CD4-positive, alpha-beta memory T cell (primary cell): ENCODE results near the gene MYO6. TPM values are rescaled to one million over a fixed set of nuclear protein-coding genes. Genes with fewer than 3 reads are reported as not detected.

Experiments
- CTCF ChIA-PET: fragments of 350-600 bp; sonication (Branson Sonifier 250); formaldehyde crosslinking; loops from one replicate; lab custom pipeline; 2021; ENCODE audit warnings: inconsistent platforms; ENCODE audit not compliant: partially characterized antibody; lab: Charles Lee
- POLR2A ChIA-PET: fragments of 350-600 bp; sonication (Branson Sonifier 250); formaldehyde crosslinking; loops from one replicate; lab custom pipeline; 2021; ENCODE audit not compliant: partially characterized antibody; lab: Charles Lee
- DNase-seq, 5 donors: peaks; one replicate each; pipeline versions ENCODE4 v3.0.0 to v3.0.0-alpha.2; 2020 to 2022; ENCODE audit warnings: mixed read lengths in 1 of 5
- H3K27ac ChIP-seq: one replicate; pipeline ENCODE4 v1.7.0; 2013; ENCODE audit warnings: low read depth, low read length
- H3K27me3 ChIP-seq: 2 replicates; pipeline ENCODE4 v1.7.0; 2013; ENCODE audit warnings: mild to moderate bottlenecking, low read length, moderate library complexity; ENCODE audit not compliant: insufficient read depth
- H3K36me3 ChIP-seq: 2 replicates; pipeline ENCODE4 v1.7.0; 2013; ENCODE audit warnings: mild to moderate bottlenecking, low read length, moderate library complexity; ENCODE audit not compliant: insufficient read depth
- H3K4me1 ChIP-seq: 2 replicates; pipeline ENCODE4 v1.7.0; 2013; ENCODE audit warnings: mild to moderate bottlenecking, low read length, moderate library complexity; ENCODE audit not compliant: insufficient read depth
- H3K4me3 ChIP-seq, 2 donors: one replicate each; pipeline ENCODE4 v1.7.0; 2013; ENCODE audit warnings: low read length in 2 of 2, mild to moderate bottlenecking in 1 of 2
- H3K9me3 ChIP-seq, 2 donors: one replicate each; pipeline ENCODE4 v1.7.0; 2013; ENCODE audit warnings: low read length in 2 of 2, control low read depth in 1 of 2; ENCODE audit not compliant: control insufficient read depth in 1 of 2
- H3K27ac Mint-ChIP-seq, 7 donors: one replicate each; pipeline ENCODE4 v1.8.0; 2020 to 2021; ENCODE audit warnings: mixed read lengths in 7 of 7, mild to moderate bottlenecking in 6 of 7, inconsistent platforms in 3 of 7, moderate library complexity in 3 of 7
- H3K27me3 Mint-ChIP-seq, 2 donors: one replicate each; pipeline ENCODE4 v1.8.0; 2020 to 2021; ENCODE audit warnings: mixed read lengths in 2 of 2
- H3K36me3 Mint-ChIP-seq, 2 donors: one replicate each; pipeline ENCODE4 v1.8.0; 2020 to 2021; ENCODE audit warnings: mixed read lengths in 2 of 2, inconsistent platforms in 1 of 2, mild to moderate bottlenecking in 1 of 2
- H3K4me1 Mint-ChIP-seq, 4 donors: one replicate each; pipeline ENCODE4 v1.8.0; 2020 to 2021; ENCODE audit warnings: mixed read lengths in 4 of 4, mild to moderate bottlenecking in 1 of 4
- H3K4me3 Mint-ChIP-seq, 8 donors: one replicate each; pipeline ENCODE4 v1.8.0; 2020 to 2021; ENCODE audit warnings: mixed read lengths in 8 of 8, mild to moderate bottlenecking in 7 of 8, moderate library complexity in 6 of 8, inconsistent platforms in 3 of 8
- H3K9me3 Mint-ChIP-seq, 8 donors: one replicate each; pipeline ENCODE4 v1.8.0; 2020 to 2021; ENCODE audit warnings: mixed read lengths in 8 of 8, mild to moderate bottlenecking in 5 of 8, inconsistent platforms in 3 of 8, moderate library complexity in 1 of 8
- intact Hi-C: fragments of 100-400 bp; cut with micrococcal nuclease; formaldehyde crosslinking; loops from one replicate; pipeline ENCODE4 v1.15.1; 2023
- polyA plus RNA-seq, 2 donors: library from polyadenylated mRNA; unstranded; fragments of 300-500 nt; fragmentation: Illumina TruSeq; gene quantifications; one replicate each; pipeline ENCODE4 v1.2.3, GENCODE V29; 2021
- total RNA-seq, 2 experiments: library from RNA; stranded (reverse); gene quantifications; one replicate each; pipeline ENCODE4 v1.2.3, GENCODE V29; 2021

MYO6 gene
- total and polyA plus RNA-seq, 4 experiments from 2014 or later = 3.3 to 5.7 (median 4.3) TPM

DNA sequence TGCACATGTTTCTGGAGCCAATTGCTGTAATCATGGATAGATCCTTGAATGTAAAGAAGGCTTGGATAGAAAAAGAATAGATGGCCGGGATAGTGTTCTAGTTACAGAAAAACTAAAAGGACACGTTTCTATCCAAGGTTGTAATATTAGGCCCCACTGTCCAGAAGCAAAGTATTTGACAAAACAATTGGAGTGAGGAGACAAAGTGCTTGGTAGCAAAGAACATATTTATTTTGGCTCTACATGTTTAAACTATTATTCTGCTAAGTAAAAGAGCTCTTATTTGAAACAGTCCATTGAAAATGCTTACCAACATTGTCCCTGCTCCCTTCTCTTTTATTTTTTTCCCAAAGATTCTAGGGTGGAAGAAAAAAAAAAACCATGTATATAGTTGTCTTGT lies 94.4 kb downstream of the MYO6 start:
- Histone ChIP-seq H3K4me1 (no peaks in the 10 kb centered on the region), H3K36me3 (no peaks in the 10 kb centered on the region), H3K27ac (no peak overlapping the region), H3K9me3 (no peaks in the 10 kb centered on the region), H3K4me3 (no peak overlapping the region), H3K27me3 (no peaks in the 10 kb centered on the region)
- no peak overlapping the region for H3K4me3 Mint-ChIP-seq
- H3K36me3 Mint-ChIP-seq = peaks cover 2 to 14% of the 10 kb centered on the region in 2 donors
- intact Hi-C loops = no loop called here
- H3K27ac Mint-ChIP-seq = no peak overlapping the region
- CTCF ChIA-PET = no interaction called here
- DNase-seq = no peak
- H3K27me3 Mint-ChIP-seq = no peaks in the 10 kb centered on the region
- POLR2A ChIA-PET = no interaction called here
- no peaks in the 10 kb centered on the region for H3K9me3 Mint-ChIP-seq
- no peaks in the 10 kb centered on the region for H3K4me1 Mint-ChIP-seq

DNA sequence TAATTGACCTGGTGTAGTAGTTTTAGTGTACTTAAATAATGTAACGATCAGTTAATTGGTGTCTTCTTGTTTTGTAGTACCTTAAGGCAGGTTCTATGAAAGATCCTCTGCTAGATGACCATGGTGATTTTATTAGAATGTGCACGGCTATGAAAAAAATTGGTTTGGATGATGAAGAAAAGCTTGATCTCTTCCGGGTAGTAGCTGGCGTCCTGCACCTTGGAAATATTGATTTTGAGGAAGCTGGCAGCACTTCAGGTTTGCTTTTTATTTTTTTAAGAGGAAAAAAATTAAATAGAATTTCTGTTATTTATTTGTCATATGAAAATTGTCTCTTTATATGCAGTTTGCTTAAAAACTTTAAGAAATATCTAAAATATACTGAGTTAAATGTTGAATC lies 99.2 kb downstream of the MYO6 start:
- no peak overlapping the region for H3K27ac ChIP-seq
- H3K36me3 ChIP-seq = no peaks in the 10 kb centered on the region
- ChIA-PET POLR2A (no interaction called here), CTCF (no interaction called here)
- no peaks in the 10 kb centered on the region for H3K9me3 ChIP-seq
- no peaks in the 10 kb centered on the region for H3K4me1 ChIP-seq
- Mint-ChIP-seq H3K4me1 (no peaks in the 10 kb centered on the region), H3K27ac (no peak overlapping the region), H3K9me3 (no peaks in the 10 kb centered on the region), H3K27me3 (no peaks in the 10 kb centered on the region), H3K4me3 (no peak overlapping the region), H3K36me3 (peaks cover 0 to 4% of the 10 kb centered on the region in 2 donors)
- intact Hi-C loops = no loop called here
- no peaks in the 10 kb centered on the region for H3K27me3 ChIP-seq
- DNase-seq = no peak
- H3K4me3 ChIP-seq = no peak overlapping the region

DNA sequence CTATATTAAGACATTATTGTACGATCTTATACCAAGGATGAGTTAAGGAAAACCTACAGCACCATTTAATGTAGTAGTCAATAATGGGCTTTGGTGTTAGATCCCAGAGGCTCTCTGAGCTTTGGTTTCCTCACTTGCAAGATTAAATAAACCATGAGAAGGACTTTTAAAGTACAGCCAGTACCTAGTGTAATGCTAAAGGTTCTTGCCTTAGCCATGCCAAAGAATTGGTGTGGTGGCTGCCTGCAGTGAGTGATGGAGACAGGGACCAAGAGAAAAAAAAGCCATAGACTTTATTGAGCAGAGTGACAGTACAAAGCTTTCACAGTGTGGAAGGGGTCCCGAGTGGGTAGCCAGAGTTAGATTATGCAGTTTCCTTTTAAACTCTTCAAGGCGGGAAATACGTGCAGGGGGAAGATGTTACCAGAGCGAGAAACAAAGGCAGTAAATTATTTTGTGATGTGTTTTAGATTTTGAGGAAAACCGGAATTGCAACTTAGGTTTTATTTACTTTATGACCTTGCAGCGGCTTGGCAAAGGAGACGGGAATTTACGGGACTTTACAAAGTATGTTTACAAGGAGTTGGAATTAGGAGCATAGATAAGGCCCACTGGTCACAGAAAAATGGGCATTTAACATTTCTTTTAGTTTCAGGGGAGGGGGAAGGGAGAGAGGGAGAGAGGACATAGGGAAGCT lies 100.4 kb downstream of the MYO6 start:
- H3K4me3 Mint-ChIP-seq = no peak overlapping the region
- intact Hi-C loops = no loop called here
- no peak overlapping the region for H3K27ac Mint-ChIP-seq

GRCh38 chr6:75850026-75850833 lies 101.2 kb downstream of the MYO6 start:
- Mint-ChIP-seq H3K27ac (no peak overlapping the region), H3K36me3 (peaks cover 0 to 4% of the 10 kb centered on the region in 2 donors), H3K9me3 (no peaks in the 10 kb centered on the region), H3K27me3 (no peaks in the 10 kb centered on the region), H3K4me3 (no peak overlapping the region), H3K4me1 (no peaks in the 10 kb centered on the region)
- no peak overlapping the region for H3K4me3 ChIP-seq
- ChIA-PET POLR2A (no interaction called here), CTCF (no interaction called here)
- no peaks in the 10 kb centered on the region for H3K27me3 ChIP-seq
- H3K27ac ChIP-seq = no peak overlapping the region
- no peaks in the 10 kb centered on the region for H3K9me3 ChIP-seq
- H3K4me1 ChIP-seq = no peaks in the 10 kb centered on the region
- intact Hi-C loops = no loop called here
- DNase-seq = no peak
- H3K36me3 ChIP-seq = no peaks in the 10 kb centered on the region

More for the DNA sequence above, 100.4 kb downstream of the MYO6 start:
- Histone ChIP-seq H3K27ac (no peak overlapping the region), H3K9me3 (no peaks in the 10 kb centered on the region), H3K27me3 (no peaks in the 10 kb centered on the region), H3K4me3 (no peak overlapping the region), H3K4me1 (no peaks in the 10 kb centered on the region), H3K36me3 (no peaks in the 10 kb centered on the region)
- H3K4me1 Mint-ChIP-seq = no peaks in the 10 kb centered on the region
- no peak for DNase-seq
- CTCF ChIA-PET = no interaction called here
- H3K9me3 Mint-ChIP-seq = no peaks in the 10 kb centered on the region
- H3K27me3 Mint-ChIP-seq = no peaks in the 10 kb centered on the region
- H3K36me3 Mint-ChIP-seq = peaks cover 0 to 4% of the 10 kb centered on the region in 2 donors
- POLR2A ChIA-PET = no interaction called here

GRCh38 chr6:75852721-75853120 lies 103.7 kb downstream of the MYO6 start:
- Mint-ChIP-seq H3K27ac (no peak overlapping the region), H3K9me3 (no peaks in the 10 kb centered on the region), H3K4me3 (no peak overlapping the region), H3K27me3 (no peaks in the 10 kb centered on the region), H3K4me1 (no peaks in the 10 kb centered on the region), H3K36me3 (peaks cover 0 to 4% of the 10 kb centered on the region in 2 donors)
- intact Hi-C loops = no loop called here
- Histone ChIP-seq H3K27ac (no peak overlapping the region), H3K9me3 (no peaks in the 10 kb centered on the region), H3K4me3 (no peak overlapping the region), H3K27me3 (no peaks in the 10 kb centered on the region), H3K36me3 (no peaks in the 10 kb centered on the region), H3K4me1 (no peaks in the 10 kb centered on the region)
- DNase-seq = no peak
- ChIA-PET POLR2A (no interaction called here), CTCF (no interaction called here)

DNA sequence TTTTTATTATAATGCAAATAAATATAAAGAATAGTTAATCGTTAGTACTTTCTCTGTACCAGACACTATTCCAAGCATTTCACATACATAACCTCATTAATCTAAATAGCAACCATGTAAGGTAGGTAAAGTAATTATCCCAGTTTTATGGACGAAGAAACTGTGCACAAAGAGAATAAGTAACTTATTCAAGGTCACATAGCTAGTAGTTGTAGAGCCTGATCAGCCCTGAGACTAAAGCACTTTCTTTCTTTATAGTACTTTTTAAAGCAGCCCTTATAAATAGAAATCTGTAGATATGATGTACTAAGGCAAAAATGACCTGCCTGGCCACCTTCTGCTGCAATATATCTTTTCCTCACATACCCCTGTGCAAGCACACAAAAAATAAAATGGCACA lies 104.8 kb downstream of the MYO6 start:
- H3K27ac Mint-ChIP-seq = no peak overlapping the region
- ChIA-PET POLR2A (no interaction called here), CTCF (no interaction called here)
- H3K4me1 Mint-ChIP-seq = no peaks in the 10 kb centered on the region
- H3K36me3 Mint-ChIP-seq = no peaks in the 10 kb centered on the region
- no peak overlapping the region for H3K4me3 Mint-ChIP-seq
- H3K9me3 Mint-ChIP-seq = no peaks in the 10 kb centered on the region
- Histone ChIP-seq H3K4me3 (no peak overlapping the region), H3K27me3 (no peaks in the 10 kb centered on the region), H3K4me1 (no peaks in the 10 kb centered on the region), H3K9me3 (no peaks in the 10 kb centered on the region), H3K27ac (no peak overlapping the region), H3K36me3 (no peaks in the 10 kb centered on the region)
- no peak for DNase-seq
- H3K27me3 Mint-ChIP-seq = no peaks in the 10 kb centered on the region
- intact Hi-C loops = no loop called here

DNA sequence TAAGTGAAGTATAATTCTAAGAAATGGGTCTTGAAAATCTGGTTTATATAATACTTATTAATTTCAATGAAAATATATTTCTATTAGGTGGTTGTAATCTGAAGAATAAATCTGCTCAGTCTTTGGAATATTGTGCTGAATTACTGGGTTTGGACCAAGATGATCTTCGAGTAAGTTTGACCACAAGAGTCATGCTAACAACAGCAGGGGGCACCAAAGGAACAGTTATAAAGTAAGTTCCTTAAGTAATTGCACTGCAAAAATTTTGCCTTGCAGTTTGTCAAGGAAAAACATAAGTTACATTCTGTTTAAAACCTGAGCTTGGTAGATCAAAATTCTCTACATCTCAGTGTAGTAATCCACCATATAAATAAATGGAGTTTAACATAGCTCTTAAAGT lies 106.0 kb downstream of the MYO6 start:
- Histone ChIP-seq H3K27ac (no peak overlapping the region), H3K36me3 (no peaks in the 10 kb centered on the region), H3K27me3 (no peaks in the 10 kb centered on the region), H3K4me3 (no peak overlapping the region), H3K4me1 (no peaks in the 10 kb centered on the region), H3K9me3 (no peaks in the 10 kb centered on the region)
- CTCF ChIA-PET = no interaction called here
- Mint-ChIP-seq H3K9me3 (no peaks in the 10 kb centered on the region), H3K4me3 (no peak overlapping the region), H3K27ac (no peak overlapping the region), H3K4me1 (no peaks in the 10 kb centered on the region), H3K36me3 (peaks cover 1 to 3% of the 10 kb centered on the region in 2 donors), H3K27me3 (no peaks in the 10 kb centered on the region)
- POLR2A ChIA-PET = no interaction called here
- DNase-seq = peak in 4 of 5 donors; percentile 4 to 17 (median 10)
- intact Hi-C loops = no loop called here
